ENCODE results near the gene ADCYAP1R1. TPM values are rescaled to one million over a fixed set of nuclear protein-coding genes. Genes with fewer than 3 reads are reported as not detected.
"Not testable (repeated sequence)": the region's sequence is repeated elsewhere in the genome, so short reads cannot be mapped to it uniquely, and the experiment has no call there.

Gene ADCYAP1R1
- total RNA-seq, 1 donor from 2014 or later = not detected

DNA sequence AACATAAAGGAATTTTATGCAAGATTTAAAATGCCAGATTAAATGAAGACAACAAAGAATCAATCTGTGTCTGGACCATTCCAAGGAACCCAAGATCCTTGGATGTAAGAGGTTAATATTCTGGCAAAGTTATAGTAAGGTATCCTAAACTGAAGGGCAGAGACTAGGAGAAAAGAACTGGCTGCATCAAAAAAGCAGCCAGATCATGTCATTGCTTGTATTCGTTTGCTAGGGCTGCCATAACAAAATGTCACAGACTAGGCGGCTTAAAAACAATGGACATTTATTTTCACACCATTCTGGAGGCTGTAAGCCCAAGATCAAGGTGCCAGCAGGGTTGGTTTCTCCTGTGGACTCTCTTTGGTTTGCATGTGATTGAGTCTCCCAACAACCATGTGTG, 99.7 kb downstream of the ADCYAP1R1 start:
- DNase-seq (ENCODE audit: low read depth) = no peak
- TF ChIP-seq, protein P1, sequence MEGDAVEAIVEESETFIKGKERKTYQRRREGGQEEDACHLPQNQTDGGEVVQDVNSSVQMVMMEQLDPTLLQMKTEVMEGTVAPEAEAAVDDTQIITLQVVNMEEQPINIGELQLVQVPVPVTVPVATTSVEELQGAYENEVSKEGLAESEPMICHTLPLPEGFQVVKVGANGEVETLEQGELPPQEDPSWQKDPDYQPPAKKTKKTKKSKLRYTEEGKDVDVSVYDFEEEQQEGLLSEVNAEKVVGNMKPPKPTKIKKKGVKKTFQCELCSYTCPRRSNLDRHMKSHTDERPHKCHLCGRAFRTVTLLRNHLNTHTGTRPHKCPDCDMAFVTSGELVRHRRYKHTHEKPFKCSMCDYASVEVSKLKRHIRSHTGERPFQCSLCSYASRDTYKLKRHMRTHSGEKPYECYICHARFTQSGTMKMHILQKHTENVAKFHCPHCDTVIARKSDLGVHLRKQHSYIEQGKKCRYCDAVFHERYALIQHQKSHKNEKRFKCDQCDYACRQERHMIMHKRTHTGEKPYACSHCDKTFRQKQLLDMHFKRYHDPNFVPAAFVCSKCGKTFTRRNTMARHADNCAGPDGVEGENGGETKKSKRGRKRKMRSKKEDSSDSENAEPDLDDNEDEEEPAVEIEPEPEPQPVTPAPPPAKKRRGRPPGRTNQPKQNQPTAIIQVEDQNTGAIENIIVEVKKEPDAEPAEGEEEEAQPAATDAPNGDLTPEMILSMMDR (conservative IDR thresholded peaks at IDR 0.05; ENCODE audit: low read depth, low read length) = no peak
- no peak overlapping the region for H3K4me3 ChIP-seq (ENCODE audit: low read depth, low read length)

DNA sequence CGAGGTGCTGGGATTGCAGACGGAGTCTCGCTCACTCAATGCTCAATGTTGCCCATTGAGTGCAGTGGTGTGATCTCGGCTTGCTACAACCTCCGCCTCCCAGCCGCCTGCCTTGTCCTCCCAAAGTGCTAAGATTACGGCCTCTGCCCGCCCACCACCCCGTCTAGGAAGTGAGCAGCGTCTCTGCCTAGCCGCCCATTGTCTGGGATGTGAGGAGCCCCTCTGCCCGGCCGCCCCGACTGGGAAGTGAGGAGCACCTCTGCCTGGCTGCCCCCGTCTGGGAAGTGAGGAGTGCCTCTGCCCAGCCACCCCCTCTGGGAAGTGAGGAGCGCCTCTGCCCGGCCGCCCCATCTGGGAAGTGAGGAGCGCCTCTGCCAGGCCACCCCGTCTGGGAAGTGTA, 101.2 kb downstream of the ADCYAP1R1 start:
- not testable (repeated sequence) for DNase-seq (ENCODE audit: low read depth); H3K4me3 ChIP-seq (ENCODE audit: low read depth, low read length)

DNA sequence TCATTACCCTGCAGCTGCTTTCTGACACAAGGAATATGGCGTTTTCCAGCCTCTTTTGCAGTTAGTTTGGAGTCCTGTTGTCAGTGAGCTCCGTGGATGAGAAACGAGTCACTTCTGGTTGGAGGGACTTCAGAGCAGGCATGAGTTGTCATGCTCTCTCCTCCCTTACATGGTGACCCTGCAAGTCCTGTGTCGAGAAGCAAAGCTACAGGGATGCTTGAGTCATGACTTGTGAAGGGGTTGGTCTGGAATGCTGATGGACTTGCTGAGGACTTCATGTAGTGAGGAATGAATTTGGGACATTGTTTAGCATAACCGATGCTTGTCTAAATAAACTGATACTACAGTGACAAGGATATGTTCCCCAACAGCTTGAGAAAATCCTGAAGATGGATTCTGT, 108.8 kb downstream of the ADCYAP1R1 start:
- no peak overlapping the region for H3K4me3 ChIP-seq (ENCODE audit: low read depth, low read length)
- TF ChIP-seq, protein P1 (conservative IDR thresholded peaks at IDR 0.05; ENCODE audit: low read depth, low read length) = no peak
- DNase-seq (ENCODE audit: low read depth) = no peak

Other genes starting within 250 kb of the ADCYAP1R1 start
- 0.72 and 2.1 TPM in 2 replicates for gene AQP1, start 140.5 kb upstream of the ADCYAP1R1 start, total RNA-seq
- not detected in 2 replicates for gene GHRHR, start 88.4 kb upstream of the ADCYAP1R1 start, total RNA-seq

Data from epithelial cell of proximal tubule (primary cell).